ENCODE measurements around the gene C1QTNF6. TPM values are rescaled to one million over a fixed set of nuclear protein-coding genes. Genes with fewer than 3 reads are reported as not detected.

The C1QTNF6 gene
- total RNA-seq, 1 experiment from 2014 or later, result 6.3 TPM

- peaks cover 35% of the 10 kb centered on the region for H3K4me1 ChIP-seq (ENCODE audit: insufficient read depth, low read length, poor library complexity, severe bottlenecking)
- intact Hi-C loops (cut with micrococcal nuclease; ENCODE audit: unreplicated experiment), result no loop called here
- no peak for TF ChIP-seq CTCF (conservative IDR thresholded peaks at IDR 0.05; ENCODE audit: low read depth, low read length)
- TF ChIP-seq EZH2 (IDR thresholded peaks at IDR 0.05; ENCODE audit: borderline replicate concordance, low read depth, low read length, poor library complexity, severe bottlenecking), result no peak
- no peaks in the 10 kb centered on the region for H3K27me3 ChIP-seq (replicated peaks; ENCODE audit: insufficient read depth, low read depth, low read length, poor library complexity)
- H3K9me3 ChIP-seq (ENCODE audit: low read depth, low read length, poor library complexity, severe bottlenecking), result no peaks in the 10 kb centered on the region
- no peak overlapping the region for H3K27ac ChIP-seq (ENCODE audit: low read depth, low read length, poor library complexity, severe bottlenecking)
- CTCF ChIA-PET, result no interaction called here
- no peak for DNase-seq (ENCODE audit: low spot score)
- H3K36me3 ChIP-seq (ENCODE audit: insufficient read depth, low read length, poor library complexity, severe bottlenecking), result no peaks in the 10 kb centered on the region
- BruUV-seq (replicated peaks), result no TSS peak
- POLR2A ChIA-PET (ENCODE audit: low non-redundant PET), result no interaction called here
- H3K4me3 ChIP-seq (ENCODE audit: low read depth, low read length, poor library complexity, severe bottlenecking), result no peak overlapping the region
These were observed 3.1 kb downstream of the C1QTNF6 start for GRCh38 chr22:37184816-37185541.

GRCh38 chr22:37184380-37184755 lies 3.7 kb downstream of the C1QTNF6 start:
- no peak for DNase-seq (ENCODE audit: low spot score)
- Histone ChIP-seq H3K9me3 (ENCODE audit: low read depth, low read length, poor library complexity, severe bottlenecking) (no peaks in the 10 kb centered on the region), H3K27ac (ENCODE audit: low read depth, low read length, poor library complexity, severe bottlenecking) (no peak overlapping the region), H3K36me3 (ENCODE audit: insufficient read depth, low read length, poor library complexity, severe bottlenecking) (no peaks in the 10 kb centered on the region), H3K27me3 (replicated peaks; ENCODE audit: insufficient read depth, low read depth, low read length, poor library complexity) (no peaks in the 10 kb centered on the region), H3K4me3 (ENCODE audit: low read depth, low read length, poor library complexity, severe bottlenecking) (no peak overlapping the region), H3K4me1 (ENCODE audit: insufficient read depth, low read length, poor library complexity, severe bottlenecking) (peaks cover 29% of the 10 kb centered on the region)
- BruUV-seq (replicated peaks), result no TSS peak
- intact Hi-C loops (cut with micrococcal nuclease; ENCODE audit: unreplicated experiment), result no loop called here
- CTCF ChIA-PET, result no interaction called here
- TF ChIP-seq EZH2 (IDR thresholded peaks at IDR 0.05; ENCODE audit: borderline replicate concordance, low read depth, low read length, poor library complexity, severe bottlenecking), result no peak
- TF ChIP-seq CTCF (conservative IDR thresholded peaks at IDR 0.05; ENCODE audit: low read depth, low read length), result no peak
- POLR2A ChIA-PET (ENCODE audit: low non-redundant PET), result no interaction called here

- no TSS peak for BruUV-seq (replicated peaks)
These were observed 4.3 kb downstream of the C1QTNF6 start for GRCh38 chr22:37183432-37184379.

More at GRCh38 chr22:37183432-37184379, 4.3 kb downstream of the C1QTNF6 start:
- no peaks in the 10 kb centered on the region for H3K36me3 ChIP-seq (ENCODE audit: insufficient read depth, low read length, poor library complexity, severe bottlenecking)
- no peak overlapping the region for H3K4me3 ChIP-seq (ENCODE audit: low read depth, low read length, poor library complexity, severe bottlenecking)
- no peak for DNase-seq (ENCODE audit: low spot score)
- CTCF ChIA-PET, result no interaction called here
- H3K4me1 ChIP-seq (ENCODE audit: insufficient read depth, low read length, poor library complexity, severe bottlenecking), result peaks cover 23% of the 10 kb centered on the region
- no peaks in the 10 kb centered on the region for H3K27me3 ChIP-seq (replicated peaks; ENCODE audit: insufficient read depth, low read depth, low read length, poor library complexity)
- intact Hi-C loops (cut with micrococcal nuclease; ENCODE audit: unreplicated experiment), result no loop called here
- no peaks in the 10 kb centered on the region for H3K9me3 ChIP-seq (ENCODE audit: low read depth, low read length, poor library complexity, severe bottlenecking)
- no peak overlapping the region for H3K27ac ChIP-seq (ENCODE audit: low read depth, low read length, poor library complexity, severe bottlenecking)
- TF ChIP-seq EZH2 (IDR thresholded peaks at IDR 0.05; ENCODE audit: borderline replicate concordance, low read depth, low read length, poor library complexity, severe bottlenecking) (no peak), CTCF (conservative IDR thresholded peaks at IDR 0.05; ENCODE audit: low read depth, low read length) (no peak)
- POLR2A ChIA-PET (ENCODE audit: low non-redundant PET), result no interaction called here

Measured in A673 (cell line).